ENCODE data around the gene PMEL. TPM values are rescaled to one million over a fixed set of nuclear protein-coding genes. Genes with fewer than 3 reads are reported as not detected.

The PMEL gene
- total RNA-seq, 1 donor from 2014 or later = 4.9 TPM

DNA sequence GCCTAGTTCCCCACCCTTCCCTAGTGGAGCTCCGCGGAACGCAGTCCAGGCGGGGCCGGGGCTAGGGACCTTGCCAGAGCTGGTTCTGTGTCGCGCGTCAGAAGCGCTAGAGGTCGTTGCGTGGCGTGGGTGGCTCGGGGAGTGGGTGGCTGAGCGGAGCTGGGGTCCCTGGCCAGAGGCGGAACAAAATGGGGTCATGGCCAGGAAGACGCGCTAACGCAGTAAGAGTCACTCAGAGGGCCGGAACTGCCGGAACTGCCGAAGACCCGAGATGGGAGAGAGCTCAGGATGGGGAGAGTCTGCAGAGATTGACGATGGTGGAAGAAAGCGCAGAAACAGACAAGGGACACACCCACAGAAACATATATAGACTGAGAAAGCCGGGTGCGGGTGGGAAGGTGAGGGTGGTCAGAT is 30.1 kb downstream of the PMEL start:
- H3K9me3 ChIP-seq = no peaks in the 10 kb centered on the region
- no peak for TF ChIP-seq CTCF (IDR thresholded peaks at IDR 0.05)
- H3K4me3 ChIP-seq = peak overlapping the region; percentile 17
- intact Hi-C loops (cut with DNase I) = no loop called here
- peaks cover 23% of the 10 kb centered on the region for H3K4me1 ChIP-seq
- peak overlapping the region; percentile 13 for H3K27ac ChIP-seq
- DNase-seq (peak; percentile 66), ATAC-seq (no peak)
- H3K27me3 ChIP-seq = no peaks in the 10 kb centered on the region
- peaks cover 4% of the 10 kb centered on the region for H3K36me3 ChIP-seq

GRCh38 chr12:55934773-55935172 is 31.1 kb downstream of the PMEL start:
- no peaks in the 10 kb centered on the region for H3K9me3 ChIP-seq
- ATAC-seq (no peak), DNase-seq (no peak)
- H3K4me3 ChIP-seq = no peak overlapping the region
- H3K27me3 ChIP-seq = no peaks in the 10 kb centered on the region
- intact Hi-C loops (cut with DNase I) = no loop called here
- no peak for TF ChIP-seq CTCF (IDR thresholded peaks at IDR 0.05)
- H3K27ac ChIP-seq = no peak overlapping the region
- peaks cover 4% of the 10 kb centered on the region for H3K36me3 ChIP-seq
- peaks cover 29% of the 10 kb centered on the region for H3K4me1 ChIP-seq

DNA sequence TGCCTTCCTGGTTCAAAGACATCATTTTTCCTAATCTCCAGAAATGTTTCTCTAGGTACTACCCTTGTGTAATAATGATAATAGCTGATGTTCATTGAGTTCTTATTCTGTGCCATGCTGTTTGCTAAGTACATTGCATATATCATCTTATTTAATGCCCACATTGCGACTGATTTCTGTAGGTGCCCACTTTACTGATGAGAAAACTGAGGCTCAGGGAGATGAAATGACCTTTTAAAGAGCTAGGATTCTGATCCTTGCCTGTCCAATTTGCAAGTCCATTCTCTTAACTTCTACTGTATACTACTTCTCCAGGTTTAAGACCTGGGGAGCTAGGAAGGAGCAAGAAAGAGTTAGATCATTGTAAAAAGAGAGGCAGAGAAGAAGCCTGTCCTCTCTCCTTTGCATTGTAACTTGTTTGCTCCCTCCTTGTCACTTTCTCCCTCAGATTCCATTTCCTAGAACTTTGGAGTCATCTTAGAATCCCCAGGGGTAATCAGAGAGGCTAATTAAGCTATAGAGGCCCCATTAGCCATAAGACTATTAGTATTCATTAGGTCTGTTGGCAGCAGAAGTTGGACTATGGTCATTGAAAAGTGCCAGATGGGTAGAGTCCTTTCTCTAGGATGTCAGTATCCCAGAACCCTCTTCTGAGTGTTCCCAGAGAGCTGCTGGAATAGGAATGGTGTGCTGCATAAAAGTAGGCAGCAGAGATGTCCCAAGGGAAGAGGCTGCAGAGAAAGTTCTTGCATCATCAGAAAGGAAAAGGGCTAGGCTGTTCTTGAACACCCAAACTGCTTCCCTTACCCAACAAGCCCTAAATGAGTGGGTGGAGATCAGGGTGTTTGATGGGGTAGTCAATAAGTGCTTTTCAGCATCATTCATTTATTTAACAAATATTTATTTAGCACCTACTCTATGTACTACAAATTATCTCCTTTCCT is 31.8 kb downstream of the PMEL start:
- DNase-seq (no peak), ATAC-seq (no peak)
- Histone ChIP-seq H3K4me1 (peaks cover 36% of the 10 kb centered on the region), H3K27me3 (no peaks in the 10 kb centered on the region), H3K36me3 (peaks cover 4% of the 10 kb centered on the region), H3K4me3 (no peak overlapping the region), H3K9me3 (no peaks in the 10 kb centered on the region), H3K27ac (no peak overlapping the region)
- intact Hi-C loops (cut with DNase I) = no loop called here
- no peak for TF ChIP-seq CTCF (IDR thresholded peaks at IDR 0.05)

DNA sequence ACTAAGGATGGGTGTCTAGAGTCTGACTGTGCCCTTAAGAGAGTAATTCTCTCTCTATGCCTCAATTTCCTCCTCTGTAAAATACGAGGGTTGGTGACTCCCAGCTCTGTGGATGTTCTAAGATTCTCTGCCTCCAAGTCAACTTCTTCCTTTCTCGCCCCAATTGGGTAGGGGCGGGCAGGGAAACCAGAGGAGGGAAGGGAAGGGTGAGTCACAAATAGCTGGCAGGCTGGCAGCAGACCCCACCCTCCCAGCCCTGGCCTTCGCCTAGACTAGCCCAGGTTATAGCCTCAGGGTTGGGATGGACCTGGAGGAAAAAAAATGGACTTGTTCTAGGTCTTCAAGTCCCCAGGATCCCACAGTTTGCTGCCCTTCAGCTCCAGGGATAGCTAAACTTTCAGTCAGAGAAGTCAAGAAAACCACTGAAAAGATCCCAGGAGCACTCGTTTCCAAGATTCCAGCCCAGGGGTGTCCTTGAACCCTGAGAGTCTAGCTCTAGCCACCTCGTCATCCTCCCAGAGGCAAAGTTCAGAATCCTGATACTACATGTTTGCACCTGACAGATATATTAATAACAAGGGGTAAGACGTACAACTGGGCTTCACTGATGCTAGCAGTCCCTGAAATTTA is 32.6 kb downstream of the PMEL start:
- DNase-seq (no peak), ATAC-seq (no peak)
- Histone ChIP-seq H3K4me1 (peaks cover 44% of the 10 kb centered on the region), H3K9me3 (no peaks in the 10 kb centered on the region), H3K36me3 (peaks cover 4% of the 10 kb centered on the region), H3K4me3 (no peak overlapping the region), H3K27me3 (no peaks in the 10 kb centered on the region), H3K27ac (no peak overlapping the region)
- TF ChIP-seq CTCF (IDR thresholded peaks at IDR 0.05) = no peak
- intact Hi-C loops (cut with DNase I) = no loop called here

- H3K27ac ChIP-seq = peak overlapping the region; percentile 55
- peak; percentile 38 for ATAC-seq
- H3K36me3 ChIP-seq = peaks cover 3% of the 10 kb centered on the region
- H3K4me3 ChIP-seq = peak overlapping the region; percentile 77
- H3K4me1 ChIP-seq = peaks cover 45% of the 10 kb centered on the region
- no peaks in the 10 kb centered on the region for H3K9me3 ChIP-seq
- intact Hi-C loops (cut with DNase I) = no loop called here
- no peak for TF ChIP-seq CTCF (IDR thresholded peaks at IDR 0.05)
- H3K27me3 ChIP-seq = no peaks in the 10 kb centered on the region
- DNase-seq = no peak
These were observed 33.3 kb downstream of the PMEL start for GRCh38 chr12:55932551-55932910.

Measured in upper lobe of right lung (tissue), 1 donor.